Liver (tissue), 9 donors: ENCODE results near the gene TMEM191B. TPM values are rescaled to one million over a fixed set of nuclear protein-coding genes. Genes with fewer than 3 reads are reported as not detected.
"Not testable (repeated sequence)": the region's sequence is repeated elsewhere in the genome, so short reads cannot be mapped to it uniquely, and the experiment has no call there.

Experiments used
- DNase-seq: peaks from one replicate; pipeline ENCODE4 v3.0.0-alpha.2; 2017; ENCODE audit warnings: low spot score
- H3K27ac ChIP-seq, 2 donors: one replicate each; pipeline ENCODE4 v1.7.0; 2013; ENCODE audit warnings: inconsistent platforms in 2 of 2, low read length in 2 of 2, control low read depth in 1 of 2, low read depth in 1 of 2, mild to moderate bottlenecking in 1 of 2
- H3K27me3 ChIP-seq, 4 donors: one replicate each; pipeline versions ENCODE4 v1.6.1 to v1.7.0; 2013; ENCODE audit warnings: low read length in 3 of 4, inconsistent platforms in 1 of 4, mild to moderate bottlenecking in 1 of 4, moderate library complexity in 1 of 4; ENCODE audit not compliant: control insufficient read depth in 4 of 4, insufficient read depth in 4 of 4
- H3K36me3 ChIP-seq, 4 donors: one replicate each; pipeline versions ENCODE4 v1.6.1 to v1.7.0; 2013; ENCODE audit warnings: low read length in 3 of 4, mild to moderate bottlenecking in 3 of 4, low read depth in 1 of 4, moderate library complexity in 1 of 4; ENCODE audit not compliant: control insufficient read depth in 4 of 4, insufficient read depth in 3 of 4
- H3K4me1 ChIP-seq, 4 donors: one replicate each; pipeline versions ENCODE4 v1.6.1 to v1.7.0; 2013; ENCODE audit warnings: low read length in 3 of 4, mild to moderate bottlenecking in 3 of 4, moderate library complexity in 1 of 4; ENCODE audit not compliant: control insufficient read depth in 4 of 4, insufficient read depth in 4 of 4
- H3K4me3 ChIP-seq, 3 donors: one replicate each; pipeline versions ENCODE4 v1.6.1 to v1.7.0; 2013; ENCODE audit warnings: low read length in 3 of 3, control low read depth in 1 of 3, low read depth in 1 of 3, mild to moderate bottlenecking in 1 of 3
- H3K9ac ChIP-seq, 2 donors: one replicate each; pipeline ENCODE4 v1.7.0; 2013; ENCODE audit warnings: low read length in 2 of 2, mild to moderate bottlenecking in 2 of 2, moderate library complexity in 2 of 2, control low read depth in 1 of 2, low read depth in 1 of 2
- H3K9me3 ChIP-seq, 4 donors: one replicate each; pipeline versions ENCODE4 v1.6.1 to v1.7.0; 2013; ENCODE audit warnings: low read length in 3 of 4; ENCODE audit not compliant: control insufficient read depth in 4 of 4
- WGBS: extraction: QIAGEN DNeasy Blood & Tissue Kit; methylation state at CpG from one replicate; pipeline ENCODE4 v1.1.7; 2013; 5-methylcytosine and 5-hydroxymethylcytosine counted together
- polyA plus RNA-seq, 2 donors: library from polyadenylated mRNA; stranded (reverse) in 1 of 2; unstranded in 1 of 2; fragments of 200-250 nt in 1 of 2; fragments of >200 nt in 1 of 2; fragmentation: Nextera tagmentation in 1 of 2; extraction: Ambion mirVana in 1 of 2; gene quantifications; one replicate each; pipeline versions ENCODE4 v1.2.1 to v1.2.3, GENCODE V29; 2013 to 2015
- total RNA-seq, 2 donors: library from RNA; depleted of rRNA; stranded (reverse); fragments of >200 nt; gene quantifications; one replicate each; pipeline ENCODE4 v1.2.3, GENCODE V29; 2014
- donor health status: healthy.
- donor health status: healthy.
- donor health status: healthy.
- donor health status: healthy.
- donor health status: healthy.

Gene TMEM191B
- total and polyA plus RNA-seq, 4 donors, result 0.07 to 1.9 TPM; not detected in 2

- H3K36me3 ChIP-seq, H3K4me1 ChIP-seq, H3K4me3 ChIP-seq, H3K9me3 ChIP-seq, DNase-seq, H3K27me3 ChIP-seq, H3K9ac ChIP-seq, H3K27ac ChIP-seq: not testable (repeated sequence)
- WGBS, result 91% methylated on average over 2 of the region's 7 CpGs
These were observed 23.4 kb downstream of the TMEM191B start for GRCh38 chr22:18551046-18551445.

GRCh38 chr22:18552839-18553597 is 25.4 kb downstream of the TMEM191B start:
- not testable (repeated sequence) for DNase-seq, H3K36me3 ChIP-seq
- 100% methylated on average over 1 of the region's 19 CpGs for WGBS

GRCh38 chr22:18554280-18555256 is 27.0 kb downstream of the TMEM191B start:
- DNase-seq, H3K27ac ChIP-seq: not testable (repeated sequence)
- WGBS, result no CpG with 5 or more reads among the region's 22 CpGs

More at GRCh38 chr22:18552839-18553597, 25.4 kb downstream of the TMEM191B start:
- H3K4me1 ChIP-seq, H3K9ac ChIP-seq, H3K4me3 ChIP-seq, H3K9me3 ChIP-seq, H3K27ac ChIP-seq, H3K27me3 ChIP-seq: not testable (repeated sequence)

GRCh38 chr22:18558516-18558915 is 30.9 kb downstream of the TMEM191B start:
- H3K27me3 ChIP-seq, H3K4me1 ChIP-seq, H3K9ac ChIP-seq, H3K36me3 ChIP-seq, H3K27ac ChIP-seq, H3K4me3 ChIP-seq, DNase-seq, H3K9me3 ChIP-seq: not testable (repeated sequence)
- no CpG with 5 or more reads among the region's 4 CpGs for WGBS

More at GRCh38 chr22:18554280-18555256, 27.0 kb downstream of the TMEM191B start:
- not testable (repeated sequence) for H3K27me3 ChIP-seq, H3K9ac ChIP-seq, H3K9me3 ChIP-seq, H3K36me3 ChIP-seq, H3K4me3 ChIP-seq, H3K4me1 ChIP-seq

GRCh38 chr22:18558939-18559338 is 31.3 kb downstream of the TMEM191B start:
- no CpG with 5 or more reads among the region's 6 CpGs for WGBS
- not testable (repeated sequence) for H3K4me3 ChIP-seq, H3K9me3 ChIP-seq, H3K4me1 ChIP-seq, H3K9ac ChIP-seq, H3K27ac ChIP-seq, DNase-seq, H3K27me3 ChIP-seq, H3K36me3 ChIP-seq

GRCh38 chr22:18560099-18560974 is 32.7 kb downstream of the TMEM191B start:
- H3K4me1 ChIP-seq, DNase-seq, H3K9ac ChIP-seq, H3K36me3 ChIP-seq, H3K9me3 ChIP-seq, H3K27ac ChIP-seq, H3K27me3 ChIP-seq, H3K4me3 ChIP-seq: not testable (repeated sequence)
- WGBS, result no CpG with 5 or more reads among the region's 16 CpGs

- not testable (repeated sequence) for H3K27ac ChIP-seq, H3K9ac ChIP-seq, H3K9me3 ChIP-seq, DNase-seq, H3K27me3 ChIP-seq, H3K4me1 ChIP-seq, H3K4me3 ChIP-seq, H3K36me3 ChIP-seq
- 30% methylated on average over 2 of the region's 16 CpGs for WGBS
These were observed 43.1 kb downstream of the TMEM191B start for GRCh38 chr22:18570509-18571246.
